ENCODE results near the gene GPLD1.
"Not testable (repeated sequence)": the region's sequence is repeated elsewhere in the genome, so short reads cannot be mapped to it uniquely, and the experiment has no call there.

The GPLD1 gene

GRCh38 chr6:24408719-24409410 lies 80.5 kb downstream of the GPLD1 start:
- DNase-seq: no peak

- DNase-seq: no peak
Measured at GRCh38 chr6:24405262-24405661, 84.1 kb downstream of the GPLD1 start.

GRCh38 chr6:24403501-24403824 lies 85.9 kb downstream of the GPLD1 start:
- DNase-seq: no peak

- peak; percentile 85 for DNase-seq
Measured at GRCh38 chr6:24402697-24403500, 86.5 kb downstream of the GPLD1 start, which contains the start of gene MRS2. MRS2 (plus strand) TSS chr6:24402936; CDS start chr6:24403047, 111 bp downstream.

- DNase-seq: no peak
Measured at GRCh38 chr6:24401458-24401857, 87.9 kb downstream of the GPLD1 start.

- DNase-seq: not testable (repeated sequence)
Measured at GRCh38 chr6:24400045-24401039, 89.0 kb downstream of the GPLD1 start.

- no peak for DNase-seq
Measured at GRCh38 chr6:24397631-24398030, 91.7 kb downstream of the GPLD1 start.

GRCh38 chr6:24396824-24397223 lies 92.6 kb downstream of the GPLD1 start:
- DNase-seq: no peak

- no peak for DNase-seq
Measured at GRCh38 chr6:24394780-24395437, 94.5 kb downstream of the GPLD1 start.

GRCh38 chr6:24394061-24394779 lies 95.2 kb downstream of the GPLD1 start:
- DNase-seq: no peak

GRCh38 chr6:24391756-24392405 lies 97.5 kb downstream of the GPLD1 start:
- DNase-seq: no peak

GRCh38 chr6:24391208-24391607 lies 98.2 kb downstream of the GPLD1 start:
- DNase-seq: no peak

GRCh38 chr6:24387818-24388217 lies 101.6 kb downstream of the GPLD1 start:
- DNase-seq: no peak

- no peak for DNase-seq
Measured at GRCh38 chr6:24385536-24386269, 103.7 kb downstream of the GPLD1 start.

GRCh38 chr6:24384369-24385130 lies 104.8 kb downstream of the GPLD1 start:
- not testable (repeated sequence) for DNase-seq

GRCh38 chr6:24382891-24383494 lies 106.4 kb downstream of the GPLD1 start:
- not testable (repeated sequence) for DNase-seq

GRCh38 chr6:24382220-24382540 lies 107.2 kb downstream of the GPLD1 start:
- no peak for DNase-seq

GRCh38 chr6:24381476-24382219 lies 107.7 kb downstream of the GPLD1 start:
- DNase-seq: no peak

All from CD4-positive, alpha-beta T cell treated with Interleukin-21 for 1 hour (primary cell).